ENCODE measurements around the gene LRRC31. TPM values are rescaled to one million over a fixed set of nuclear protein-coding genes. Genes with fewer than 3 reads are reported as not detected.

The LRRC31 gene
- not detected in 2 replicates for total RNA-seq

DNA sequence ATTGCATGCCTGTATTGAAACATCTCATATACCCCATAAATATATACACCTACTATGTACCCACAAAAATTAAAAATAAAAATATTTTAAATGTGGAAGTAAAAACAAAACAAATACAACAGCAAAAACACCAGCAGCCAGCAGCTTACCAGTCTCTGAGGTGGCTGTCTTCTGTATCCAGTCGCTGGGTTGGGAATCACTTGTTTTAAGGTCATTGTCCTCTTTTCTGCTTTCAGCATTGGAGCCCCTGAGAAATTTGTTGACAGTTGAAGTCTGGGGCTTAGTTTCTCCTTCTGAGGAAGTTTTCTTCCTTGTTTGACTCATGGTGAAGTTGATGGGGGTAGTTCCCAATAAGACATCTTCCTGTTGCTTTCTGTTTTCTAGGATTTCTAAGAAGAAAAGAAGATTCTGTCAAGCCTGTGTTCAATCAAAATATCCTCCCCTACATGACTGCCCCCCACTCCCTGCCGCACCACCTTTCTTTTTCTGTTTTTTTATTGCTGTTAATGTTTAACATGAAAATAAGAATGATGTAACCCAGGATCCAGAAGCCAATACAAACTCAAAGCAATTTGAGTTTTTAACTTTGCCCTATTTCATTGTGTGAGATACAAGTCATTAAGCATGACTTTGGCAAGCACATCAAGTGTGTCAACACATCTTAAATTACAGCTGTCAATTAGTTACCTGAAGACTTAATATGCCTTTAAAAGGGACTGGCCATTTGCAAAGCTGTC, at the start of gene LRRC31:
LRRC31 (minus strand) TSS at position 452 of the 737 bp plus-strand sequence; CDS start at position 324, 128 bp downstream.

DNA sequence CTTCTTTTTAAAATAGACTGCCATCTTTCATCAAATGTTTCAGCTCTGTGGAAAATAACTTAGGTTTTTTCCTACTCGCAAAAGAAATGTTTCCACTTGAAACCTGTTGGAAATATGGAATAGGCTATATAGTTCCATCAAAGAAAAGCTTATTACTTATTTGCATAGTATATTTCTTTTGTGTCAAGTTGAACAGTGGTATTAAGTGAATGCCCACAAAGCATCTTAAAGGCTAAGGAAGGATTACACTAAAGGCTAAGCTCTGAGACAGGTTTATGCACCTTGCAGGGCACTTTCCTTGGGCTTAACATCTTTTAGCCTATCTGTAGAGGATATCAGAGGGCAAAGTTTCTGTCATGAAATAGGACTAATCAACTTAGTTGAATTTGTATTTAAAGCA, 41.5 kb upstream of the LRRC31 start, which contains the start of gene SAMD7:
SAMD7 (plus strand) TSS at position 301 of the 400 bp plus-strand sequence. CDS start 7,927 bp downstream, outside the sequence.

DNA sequence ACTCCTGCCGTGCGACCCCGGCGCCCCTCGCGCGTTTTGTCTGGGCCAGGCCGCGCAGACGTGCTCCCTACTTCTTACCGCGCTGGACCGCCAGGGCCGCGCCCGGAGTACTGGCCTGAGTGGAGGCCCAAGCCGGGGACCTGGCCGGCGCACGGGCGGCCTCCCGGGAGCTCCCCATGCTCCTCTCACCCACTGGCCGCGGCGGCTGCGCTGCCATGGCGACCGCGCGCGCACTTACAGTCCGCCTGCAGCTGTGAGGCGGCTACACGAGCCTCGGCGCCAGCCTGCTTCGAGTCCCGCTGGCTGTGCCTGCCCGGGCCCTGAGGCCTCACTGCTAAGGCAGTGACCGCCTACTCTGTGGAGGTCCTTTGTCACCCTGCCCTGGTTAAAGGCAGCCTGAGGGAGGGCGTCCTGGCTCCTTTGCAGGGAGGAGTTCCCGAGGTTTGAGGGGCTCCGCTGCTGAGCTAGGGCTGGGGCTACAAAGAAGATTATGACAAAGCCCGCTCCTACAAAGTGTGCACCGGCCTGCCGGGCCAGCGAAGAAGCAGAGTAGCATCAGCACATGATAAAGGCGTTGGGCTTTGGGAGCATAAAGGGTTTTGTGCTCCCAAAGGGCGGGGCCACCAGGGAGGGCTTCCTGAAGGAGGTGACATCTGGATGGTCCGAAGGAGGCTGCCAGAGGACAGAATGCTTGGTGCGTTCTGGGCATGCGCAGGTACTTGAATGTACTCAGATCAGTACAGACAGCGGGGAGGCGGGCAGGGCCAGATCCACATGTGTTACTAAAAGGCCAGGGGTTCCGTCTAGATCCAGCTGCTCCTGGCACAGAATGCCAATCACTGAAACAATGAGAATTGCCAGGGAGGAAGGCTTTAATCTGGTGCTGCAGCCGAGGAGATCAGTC, 57.2 kb downstream of the LRRC31 start, which contains the start of the genes LRRC34 and LRRIQ4:
LRRC34 (minus strand) TSS at position 573 of the 904 bp plus-strand sequence; CDS start at position 217, 356 bp downstream.
LRRIQ4 (plus strand) TSS at position 539 of the 904 bp plus-strand sequence. CDS start 9,052 bp downstream, outside the sequence.

Other genes with a start within 250 kb of the LRRC31 start
- gene MECOM, start 206.2 kb downstream of the LRRC31 start, total RNA-seq = 3.0 and 3.7 TPM in 2 replicates
- 47.0 and 112 TPM in 2 replicates for gene TERC, start 104.9 kb downstream of the LRRC31 start, total RNA-seq
- gene ACTRT3, start 100.4 kb downstream of the LRRC31 start, total RNA-seq = 1.0 and 2.7 TPM in 2 replicates
- gene MYNN, start 96.5 kb downstream of the LRRC31 start, total RNA-seq = 20.5 and 28.4 TPM in 2 replicates
- gene LRRIQ4, start 57.1 kb downstream of the LRRC31 start, total RNA-seq = 0.09 TPM in 1 of 2 replicates, not detected in the other
- gene LRRC34, start 57.0 kb downstream of the LRRC31 start, total RNA-seq = 1.2 and 2.2 TPM in 2 replicates
- gene SAMD7, start 41.6 kb upstream of the LRRC31 start, total RNA-seq = not detected in 2 replicates
- 36.0 and 47.3 TPM in 2 replicates for gene SEC62, start 96.9 kb upstream of the LRRC31 start, total RNA-seq
- 1.2 TPM in 2 replicates for gene GPR160, start 168.1 kb upstream of the LRRC31 start, total RNA-seq

Data from dermis lymphatic vessel endothelial cell (primary cell).